Vagina (tissue), 2 donors: ENCODE measurements around the gene TEDC1. TPM values are rescaled to one million over a fixed set of nuclear protein-coding genes. Genes with fewer than 3 reads are reported as not detected.

Source experiments
- DNase-seq, 2 donors: peaks; one replicate each; pipeline ENCODE4 v3.0.0-alpha.2; 2017; ENCODE audit errors: extremely low spot score in 2 of 2
- H3K27ac ChIP-seq: fragments of 200-600 bp; sonication (generic); one replicate; pipeline ENCODE4 v1.5.1; 2019
- H3K27me3 ChIP-seq: fragments of 200-600 bp; sonication (generic); one replicate; pipeline ENCODE4 v1.5.1; 2019
- H3K36me3 ChIP-seq, 2 donors: fragments of 200-600 bp; sonication (generic); one replicate each; pipeline ENCODE4 v1.5.1; 2017 to 2019
- H3K4me1 ChIP-seq: fragments of 200-600 bp; sonication (generic); one replicate; pipeline ENCODE4 v1.5.1; 2019
- H3K4me3 ChIP-seq, 2 donors: fragments of 200-600 bp; sonication (generic); 1 replicate in 1 of 2; 2 replicates in 1 of 2; pipeline ENCODE4 v1.5.1; 2016 to 2019
- H3K9me3 ChIP-seq: fragments of 200-600 bp; sonication (generic); one replicate; pipeline ENCODE4 v1.5.1; 2019
- POLR2A ChIP-seq, 2 donors: fragments of 450-650 bp; IDR thresholded peaks; one replicate each; pipeline ENCODE4 v1.6.1; 2017; ENCODE audit warnings: antibody characterized with exemption in 2 of 2, mild to moderate bottlenecking in 2 of 2, moderate library complexity in 2 of 2
- POLR2AphosphoS5 ChIP-seq, 2 donors: sonication (generic); formaldehyde crosslinking; IDR thresholded peaks; one replicate each; pipeline ENCODE4 v1.9.0; 2017; ENCODE audit warnings: antibody characterized with exemption in 2 of 2, mild to moderate bottlenecking in 2 of 2, low read depth in 1 of 2; ENCODE audit not compliant: insufficient read depth in 1 of 2
- intact Hi-C: fragments of 100-400 bp; cut with DNase I; formaldehyde crosslinking; loops from one replicate; pipeline ENCODE4 v1.15.1; 2023
- total RNA-seq: library from RNA; depleted of rRNA; stranded (reverse); fragments of >200 nt; gene quantifications from one replicate; pipeline ENCODE4 v1.2.3, GENCODE V29; 2016
- TF ChIP-seq, protein P1 (sequence below), 3 experiments: fragments of 450-650 bp in 2 of 3; fragments of 200-600 bp in 1 of 3; sonication (generic) in 1 of 3; IDR thresholded peaks; one replicate each; pipeline ENCODE4 v1.5.1; 2017 to 2019; ENCODE audit warnings: antibody characterized with exemption in 3 of 3, mild to moderate bottlenecking in 2 of 3, moderate library complexity in 2 of 3

TEDC1 gene
- total RNA-seq, 1 donor from 2014 or later: 5.9 TPM

GRCh38 chr14:105458571-105458970, 32.5 kb upstream of the TEDC1 start:
- Histone ChIP-seq H3K9me3 (no peaks in the 10 kb centered on the region), H3K36me3 (peaks cover 0 to 49% of the 10 kb centered on the region in 2 donors), H3K4me3 (no peak overlapping the region), H3K4me1 (no peaks in the 10 kb centered on the region), H3K27ac (no peak overlapping the region), H3K27me3 (no peaks in the 10 kb centered on the region)
- TF ChIP-seq, protein P1, sequence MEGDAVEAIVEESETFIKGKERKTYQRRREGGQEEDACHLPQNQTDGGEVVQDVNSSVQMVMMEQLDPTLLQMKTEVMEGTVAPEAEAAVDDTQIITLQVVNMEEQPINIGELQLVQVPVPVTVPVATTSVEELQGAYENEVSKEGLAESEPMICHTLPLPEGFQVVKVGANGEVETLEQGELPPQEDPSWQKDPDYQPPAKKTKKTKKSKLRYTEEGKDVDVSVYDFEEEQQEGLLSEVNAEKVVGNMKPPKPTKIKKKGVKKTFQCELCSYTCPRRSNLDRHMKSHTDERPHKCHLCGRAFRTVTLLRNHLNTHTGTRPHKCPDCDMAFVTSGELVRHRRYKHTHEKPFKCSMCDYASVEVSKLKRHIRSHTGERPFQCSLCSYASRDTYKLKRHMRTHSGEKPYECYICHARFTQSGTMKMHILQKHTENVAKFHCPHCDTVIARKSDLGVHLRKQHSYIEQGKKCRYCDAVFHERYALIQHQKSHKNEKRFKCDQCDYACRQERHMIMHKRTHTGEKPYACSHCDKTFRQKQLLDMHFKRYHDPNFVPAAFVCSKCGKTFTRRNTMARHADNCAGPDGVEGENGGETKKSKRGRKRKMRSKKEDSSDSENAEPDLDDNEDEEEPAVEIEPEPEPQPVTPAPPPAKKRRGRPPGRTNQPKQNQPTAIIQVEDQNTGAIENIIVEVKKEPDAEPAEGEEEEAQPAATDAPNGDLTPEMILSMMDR (IDR thresholded peaks at IDR 0.05): no peak
- TF ChIP-seq POLR2A (IDR thresholded peaks at IDR 0.05): no peak
- TF ChIP-seq POLR2AphosphoS5 (IDR thresholded peaks at IDR 0.05; ENCODE audit: insufficient read depth in 1 of 2, low read depth in 1 of 2): no peak
- no peak for DNase-seq
- intact Hi-C loops: no loop called here

DNA sequence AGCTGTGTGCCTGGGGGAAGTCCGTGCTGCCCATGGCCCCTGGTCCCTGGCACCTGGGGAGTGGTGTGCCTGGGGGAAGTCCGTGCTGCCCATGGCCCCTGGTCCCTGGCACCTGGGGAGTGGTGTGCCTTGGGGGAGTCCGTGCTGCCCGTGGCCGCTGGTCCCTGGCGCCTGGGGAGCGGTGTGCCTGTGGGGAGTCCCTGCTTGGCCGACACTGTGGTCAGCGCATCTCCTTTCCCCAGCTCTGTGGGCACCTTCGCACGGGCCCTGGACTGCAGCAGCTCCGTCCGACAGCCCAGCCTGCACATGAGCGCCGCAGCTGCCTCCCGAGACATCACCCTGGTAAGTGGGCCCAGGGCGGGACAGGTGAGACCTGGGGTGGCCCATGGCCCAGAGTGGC, 30.9 kb upstream of the TEDC1 start:
- H3K36me3 ChIP-seq: peaks cover 0 to 50% of the 10 kb centered on the region in 2 donors
- no peak overlapping the region for H3K27ac ChIP-seq
- peaks cover 1% of the 10 kb centered on the region for H3K4me1 ChIP-seq
- H3K27me3 ChIP-seq: no peaks in the 10 kb centered on the region
- TF ChIP-seq POLR2AphosphoS5 (IDR thresholded peaks at IDR 0.05; ENCODE audit: insufficient read depth in 1 of 2, low read depth in 1 of 2) (no peak), POLR2A (IDR thresholded peaks at IDR 0.05) (no peak)
- TF ChIP-seq, protein P1 (IDR thresholded peaks at IDR 0.05): no peak
- DNase-seq: no peak
- no peaks in the 10 kb centered on the region for H3K9me3 ChIP-seq
- intact Hi-C loops: no loop called here
- no peak overlapping the region for H3K4me3 ChIP-seq

DNA sequence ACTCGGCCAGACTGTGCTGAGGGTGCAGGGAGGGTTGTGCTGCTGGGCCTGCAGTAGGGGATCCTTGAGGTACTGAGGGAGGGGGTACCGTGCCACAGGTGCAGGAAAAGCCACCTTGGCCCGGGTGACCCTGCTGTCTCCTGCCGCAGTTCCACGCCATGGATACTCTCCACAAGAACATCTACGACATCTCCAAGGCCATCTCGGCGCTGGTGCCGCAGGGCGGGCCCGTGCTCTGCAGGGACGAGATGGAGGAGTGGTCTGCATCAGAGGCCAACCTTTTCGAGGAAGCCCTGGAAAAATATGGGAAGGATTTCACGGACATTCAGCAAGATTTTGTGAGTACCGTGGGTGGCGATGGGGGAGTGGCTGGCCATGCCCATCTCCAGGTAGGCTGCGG, 30.4 kb upstream of the TEDC1 start:
- no peak overlapping the region for H3K27ac ChIP-seq
- H3K27me3 ChIP-seq: no peaks in the 10 kb centered on the region
- DNase-seq: no peak
- TF ChIP-seq, protein P1 (IDR thresholded peaks at IDR 0.05): no peak
- TF ChIP-seq POLR2A (IDR thresholded peaks at IDR 0.05): no peak
- TF ChIP-seq POLR2AphosphoS5 (IDR thresholded peaks at IDR 0.05; ENCODE audit: insufficient read depth in 1 of 2, low read depth in 1 of 2): no peak
- peaks cover 6% of the 10 kb centered on the region for H3K4me1 ChIP-seq
- no peaks in the 10 kb centered on the region for H3K9me3 ChIP-seq
- intact Hi-C loops: no loop called here
- no peak overlapping the region for H3K4me3 ChIP-seq
- peaks cover 0 to 51% of the 10 kb centered on the region in 2 donors for H3K36me3 ChIP-seq

DNA sequence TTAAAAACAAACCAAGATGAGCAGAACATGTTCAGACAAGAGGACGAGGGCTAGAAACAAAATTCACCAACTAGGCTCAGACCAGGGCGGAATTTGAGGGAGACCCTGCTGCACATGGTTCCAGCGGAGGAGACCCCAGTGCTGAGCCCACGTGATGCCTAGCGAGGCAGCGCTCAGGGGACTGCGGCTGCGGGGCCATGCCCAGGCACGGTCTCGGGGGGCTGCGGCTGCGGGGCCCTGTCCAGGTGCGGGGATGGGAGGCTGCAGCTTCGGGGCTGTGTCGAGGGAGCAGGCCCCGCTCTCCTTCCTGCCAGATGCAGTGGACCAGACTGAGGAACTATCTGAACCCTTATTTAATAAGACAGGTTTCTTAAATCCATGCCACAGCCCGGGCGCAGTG, 29.1 kb upstream of the TEDC1 start:
- no peak for DNase-seq
- peaks cover 0 to 39% of the 10 kb centered on the region in 2 donors for H3K36me3 ChIP-seq
- H3K4me1 ChIP-seq: peaks cover 12% of the 10 kb centered on the region
- intact Hi-C loops: no loop called here
- TF ChIP-seq, protein P1 (IDR thresholded peaks at IDR 0.05): no peak
- TF ChIP-seq POLR2A (IDR thresholded peaks at IDR 0.05): no peak
- no peak for TF ChIP-seq POLR2AphosphoS5 (IDR thresholded peaks at IDR 0.05; ENCODE audit: insufficient read depth in 1 of 2, low read depth in 1 of 2)
- H3K9me3 ChIP-seq: no peaks in the 10 kb centered on the region
- H3K27me3 ChIP-seq: no peaks in the 10 kb centered on the region
- H3K4me3 ChIP-seq: no peak overlapping the region
- no peak overlapping the region for H3K27ac ChIP-seq

DNA sequence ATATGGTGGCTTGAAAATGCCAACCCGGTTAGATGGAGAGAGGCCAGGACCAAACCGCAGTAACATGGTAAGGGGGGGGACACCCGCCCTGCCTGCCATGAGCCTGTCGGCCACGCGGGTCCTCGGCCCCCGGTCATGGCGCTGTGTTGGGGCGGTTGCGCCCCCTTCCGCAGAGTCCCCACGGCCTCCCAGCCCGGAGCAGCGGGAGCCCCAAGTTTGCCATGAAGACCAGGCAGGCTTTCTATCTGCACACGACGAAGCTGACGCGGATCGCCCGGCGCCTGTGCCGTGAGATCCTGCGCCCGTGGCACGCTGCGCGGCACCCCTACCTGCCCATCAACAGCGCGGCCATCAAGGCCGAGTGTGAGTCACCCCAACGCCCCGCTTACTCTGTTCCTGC, 26.5 kb upstream of the TEDC1 start:
- no peak for DNase-seq
- no peak for TF ChIP-seq POLR2A (IDR thresholded peaks at IDR 0.05)
- no peak for TF ChIP-seq POLR2AphosphoS5 (IDR thresholded peaks at IDR 0.05; ENCODE audit: insufficient read depth in 1 of 2, low read depth in 1 of 2)
- TF ChIP-seq, protein P1 (IDR thresholded peaks at IDR 0.05): no peak
- H3K27ac ChIP-seq: no peak overlapping the region
- no peaks in the 10 kb centered on the region for H3K27me3 ChIP-seq
- H3K36me3 ChIP-seq: peaks cover 0 to 39% of the 10 kb centered on the region in 2 donors
- no peaks in the 10 kb centered on the region for H3K9me3 ChIP-seq
- intact Hi-C loops: no loop called here
- no peak overlapping the region for H3K4me3 ChIP-seq
- peaks cover 34% of the 10 kb centered on the region for H3K4me1 ChIP-seq
